WERI-Rb-1 (cell line): ENCODE data around the gene TRIP13.
"Not testable (repeated sequence)": the region's sequence is repeated elsewhere in the genome, so short reads cannot be mapped to it uniquely, and the experiment has no call there.

ENCODE experiments used
- DNase-seq: peaks from one replicate; pipeline ENCODE4 v3.0.0-alpha.2; 2020
- H3K27ac ChIP-seq: fragments of 250-450 bp; sonication (Bioruptor Pico); 2 replicates; pipeline ENCODE4 v1.5.1; 2020; ENCODE audit warnings: mild to moderate bottlenecking, moderate library complexity
- H3K27me3 ChIP-seq: fragments of 250-450 bp; sonication (Bioruptor Pico); 2 replicates; pipeline ENCODE4 v1.5.1; 2021; ENCODE audit warnings: mild to moderate bottlenecking, low read depth, moderate library complexity; ENCODE audit not compliant: insufficient read depth, severe bottlenecking
- H3K36me3 ChIP-seq: fragments of 250-450 bp; sonication (Bioruptor Pico); 2 replicates; pipeline ENCODE4 v1.5.1; 2020; ENCODE audit warnings: mild to moderate bottlenecking, moderate library complexity
- H3K4me3 ChIP-seq: 2 replicates; pipeline ENCODE4 v1.5.1; 2011; ENCODE audit warnings: low read depth, mild to moderate bottlenecking, control low read depth, low read length
- H3K9me3 ChIP-seq: fragments of 250-450 bp; sonication (Bioruptor Pico); 2 replicates; pipeline ENCODE4 v1.5.1; 2021; ENCODE audit warnings: mild to moderate bottlenecking, moderate library complexity; ENCODE audit not compliant: severe bottlenecking
- TF ChIP-seq, protein P1 (sequence below): IDR thresholded peaks from 2 replicates; pipeline ENCODE4 v1.5.1; 2011; ENCODE audit warnings: low read depth, mild to moderate bottlenecking, control low read depth, inconsistent platforms, low read length

TRIP13 gene

DNA sequence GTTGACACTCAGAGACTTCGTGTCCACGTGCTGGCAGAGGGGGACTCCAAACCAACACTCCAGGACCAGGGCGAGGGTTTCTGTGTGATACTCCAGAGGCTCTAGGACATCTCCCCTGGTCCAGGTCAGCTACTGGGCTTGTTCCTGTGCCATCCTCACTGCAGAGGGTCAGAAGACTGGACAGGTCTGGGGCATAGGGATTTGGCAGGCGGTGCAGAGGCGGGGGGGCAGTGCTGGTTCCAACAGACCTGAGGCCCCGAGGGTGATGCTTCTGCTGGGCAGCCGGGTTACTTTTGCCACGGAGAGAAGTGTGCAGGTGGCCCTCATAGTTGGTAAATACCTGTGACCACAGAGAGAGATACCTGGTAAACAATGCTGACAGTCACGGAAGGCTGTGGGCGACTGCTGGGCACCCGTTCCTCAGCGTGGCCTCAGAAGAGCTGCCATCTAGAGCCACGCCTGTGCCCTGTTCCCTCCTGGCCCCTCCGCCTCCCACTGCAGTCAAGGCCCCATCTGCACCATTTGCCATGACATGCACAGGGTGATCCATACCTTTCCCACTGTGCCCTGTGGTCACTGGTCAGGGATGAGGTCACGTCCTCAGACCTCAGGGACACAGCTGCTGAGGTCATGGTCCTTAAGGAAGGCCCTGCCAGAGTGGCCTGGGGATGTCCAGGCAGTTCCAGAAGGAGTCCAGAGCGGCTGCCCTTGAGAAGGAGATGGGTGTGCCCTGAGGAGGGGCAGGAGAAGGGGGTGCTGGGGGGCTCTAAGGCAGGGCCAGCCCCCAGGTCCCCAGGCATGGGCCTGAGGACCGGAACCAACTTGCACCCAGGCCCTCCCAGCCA is 30.0 kb downstream of the TRIP13 start:
- no peaks in the 10 kb centered on the region for H3K27me3 ChIP-seq
- H3K4me3 ChIP-seq: no peak overlapping the region
- H3K36me3 ChIP-seq: no peaks in the 10 kb centered on the region; the same call in none of the 2 replicates
- no peaks in the 10 kb centered on the region for H3K9me3 ChIP-seq
- no peak overlapping the region for H3K27ac ChIP-seq
- no peak for DNase-seq
- TF ChIP-seq, protein P1, sequence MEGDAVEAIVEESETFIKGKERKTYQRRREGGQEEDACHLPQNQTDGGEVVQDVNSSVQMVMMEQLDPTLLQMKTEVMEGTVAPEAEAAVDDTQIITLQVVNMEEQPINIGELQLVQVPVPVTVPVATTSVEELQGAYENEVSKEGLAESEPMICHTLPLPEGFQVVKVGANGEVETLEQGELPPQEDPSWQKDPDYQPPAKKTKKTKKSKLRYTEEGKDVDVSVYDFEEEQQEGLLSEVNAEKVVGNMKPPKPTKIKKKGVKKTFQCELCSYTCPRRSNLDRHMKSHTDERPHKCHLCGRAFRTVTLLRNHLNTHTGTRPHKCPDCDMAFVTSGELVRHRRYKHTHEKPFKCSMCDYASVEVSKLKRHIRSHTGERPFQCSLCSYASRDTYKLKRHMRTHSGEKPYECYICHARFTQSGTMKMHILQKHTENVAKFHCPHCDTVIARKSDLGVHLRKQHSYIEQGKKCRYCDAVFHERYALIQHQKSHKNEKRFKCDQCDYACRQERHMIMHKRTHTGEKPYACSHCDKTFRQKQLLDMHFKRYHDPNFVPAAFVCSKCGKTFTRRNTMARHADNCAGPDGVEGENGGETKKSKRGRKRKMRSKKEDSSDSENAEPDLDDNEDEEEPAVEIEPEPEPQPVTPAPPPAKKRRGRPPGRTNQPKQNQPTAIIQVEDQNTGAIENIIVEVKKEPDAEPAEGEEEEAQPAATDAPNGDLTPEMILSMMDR: no peak

DNA sequence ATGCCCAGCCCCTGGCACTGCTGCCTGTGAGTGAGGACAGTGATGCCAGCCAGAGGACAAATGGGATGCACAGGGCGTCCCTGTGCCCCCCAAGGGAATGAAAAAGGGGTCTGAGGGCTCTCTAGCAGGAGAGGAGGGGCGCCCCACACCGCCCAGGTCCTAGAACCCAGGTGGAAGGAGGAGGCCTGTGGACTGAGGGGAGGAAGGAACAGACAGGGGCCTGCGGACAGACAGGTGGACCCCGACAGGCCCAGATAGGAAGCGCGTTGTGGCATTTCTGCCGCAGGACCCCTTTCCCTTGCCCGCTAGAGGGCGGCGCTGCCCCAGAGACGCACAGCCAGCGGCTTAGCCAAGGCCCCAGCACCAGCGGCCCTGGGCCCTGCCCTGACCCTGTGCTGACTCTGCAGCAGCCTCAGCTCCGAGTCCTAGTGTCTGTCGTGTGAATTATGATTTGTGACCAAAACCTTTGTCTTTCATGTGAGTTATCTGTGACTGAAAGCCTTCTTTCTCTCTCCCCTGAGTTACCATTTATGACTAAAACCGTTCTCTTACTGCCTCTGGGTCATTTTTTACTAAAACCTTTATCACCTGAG is 30.7 kb downstream of the TRIP13 start:
- Histone ChIP-seq H3K9me3 (no peaks in the 10 kb centered on the region), H3K4me3 (no peak overlapping the region), H3K27me3 (no peaks in the 10 kb centered on the region), H3K27ac (no peak overlapping the region), H3K36me3 (no peaks in the 10 kb centered on the region; the same call in 1 of the 2 replicates)
- TF ChIP-seq, protein P1: peak; percentile 100
- peak; percentile 91 for DNase-seq

DNA sequence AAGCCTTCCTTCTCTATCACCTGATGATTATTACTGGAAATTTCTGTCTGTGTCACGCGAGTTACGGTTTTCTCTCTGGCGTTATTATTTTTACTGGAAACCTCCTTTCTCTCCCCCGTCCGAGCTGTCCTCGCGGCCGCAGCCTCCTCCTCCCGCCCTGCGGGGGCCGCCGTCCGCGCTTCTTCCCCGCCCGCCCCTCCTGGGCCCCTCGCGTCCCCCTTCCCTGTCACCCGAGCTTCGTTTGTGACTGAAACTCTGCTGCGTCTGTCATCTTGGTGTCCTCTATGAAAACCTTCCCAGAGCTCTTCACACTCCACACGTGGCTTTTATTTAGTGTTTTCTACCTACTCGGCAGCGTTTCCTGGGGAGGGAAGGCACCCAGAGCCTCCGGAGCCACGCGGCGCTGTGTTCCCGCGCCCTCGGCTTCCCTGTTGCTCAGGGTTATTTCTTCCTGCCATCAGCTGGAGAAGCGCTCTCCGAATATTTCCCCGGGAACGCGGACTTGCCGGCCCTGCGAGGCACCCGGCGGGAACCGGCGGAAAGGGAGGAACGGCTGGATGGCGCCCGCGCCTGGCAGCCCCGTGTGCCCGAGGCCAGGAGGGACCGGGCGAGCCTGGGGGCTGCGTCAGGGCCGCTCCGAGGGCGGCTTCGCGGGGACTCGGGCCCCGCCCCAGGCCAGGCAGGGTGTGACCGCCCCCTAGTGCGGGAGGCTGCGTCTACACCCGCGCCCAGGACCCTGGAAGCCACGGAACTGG is 33.9 kb downstream of the TRIP13 start:
- Histone ChIP-seq H3K36me3 (no peaks in the 10 kb centered on the region), H3K27me3 (no peaks in the 10 kb centered on the region), H3K27ac (no peak overlapping the region), H3K4me3 (no peak overlapping the region), H3K9me3 (no peaks in the 10 kb centered on the region)
- TF ChIP-seq, protein P1: peak; percentile 33
- DNase-seq: no peak

DNA sequence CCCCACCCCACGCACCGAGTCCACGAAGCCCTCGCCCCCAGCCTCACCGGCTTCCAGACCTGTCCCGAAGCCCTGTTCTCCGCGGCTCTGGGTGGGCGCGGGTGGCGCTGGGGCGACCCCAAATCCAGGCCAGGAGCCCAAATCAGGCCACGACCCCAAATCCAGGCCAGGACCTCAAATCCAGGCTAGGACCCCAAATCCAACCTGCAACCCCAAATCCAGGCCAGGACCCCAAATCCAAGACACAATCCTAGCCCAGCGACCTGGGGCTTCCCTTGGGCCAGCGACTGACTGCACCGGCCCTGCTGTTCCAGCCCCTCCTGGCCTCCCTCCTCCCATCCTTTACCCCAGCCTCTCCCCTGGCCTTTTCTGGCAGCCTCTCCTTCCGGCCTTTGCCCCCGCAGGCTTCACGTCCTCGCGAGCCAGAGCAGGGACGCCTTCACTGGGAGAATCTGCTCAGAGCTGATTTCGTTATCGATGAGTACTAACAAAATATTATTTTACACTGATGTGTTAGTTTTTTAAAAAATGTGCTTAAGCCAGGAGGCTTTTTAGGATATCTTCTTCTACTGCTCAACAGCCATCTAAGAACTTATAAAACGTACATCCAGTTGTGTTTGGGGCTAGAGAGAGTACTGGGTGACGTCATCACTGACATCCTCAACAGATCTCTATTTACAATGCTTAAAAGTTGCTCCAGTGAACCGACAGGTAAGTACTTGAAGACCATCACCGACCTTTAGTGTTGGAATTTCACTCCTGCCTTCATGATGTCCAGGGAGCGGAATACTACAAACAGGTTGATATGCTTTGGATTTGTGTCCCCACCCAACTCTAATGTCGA is 34.7 kb downstream of the TRIP13 start:
- DNase-seq: no peak
- Histone ChIP-seq H3K27ac (no peak overlapping the region), H3K4me3 (no peak overlapping the region), H3K36me3 (no peaks in the 10 kb centered on the region), H3K9me3 (no peaks in the 10 kb centered on the region), H3K27me3 (no peaks in the 10 kb centered on the region)
- TF ChIP-seq, protein P1: no peak

DNA sequence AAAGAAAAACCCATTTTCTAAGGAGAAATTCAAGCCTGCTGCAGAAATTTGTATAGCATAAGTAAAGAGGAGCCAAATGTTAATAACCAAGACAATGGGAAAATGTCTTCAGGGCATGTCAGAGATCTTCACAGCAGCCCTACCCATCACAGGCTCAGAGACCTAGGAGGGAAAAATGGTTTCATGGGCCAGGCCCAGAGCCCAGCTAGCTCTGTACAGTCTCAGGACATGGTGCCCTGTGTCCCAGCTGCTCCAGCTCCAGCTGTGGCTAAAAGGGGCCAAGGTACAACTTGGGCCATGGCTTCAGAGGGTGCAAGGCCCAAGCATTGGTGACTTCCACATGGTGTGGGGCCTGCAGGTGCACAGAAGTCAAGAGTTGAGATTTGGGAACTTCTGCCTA is 36.5 kb downstream of the TRIP13 start:
- not testable (repeated sequence) for H3K27me3 ChIP-seq

More for the DNA sequence above, 36.5 kb downstream of the TRIP13 start:
- H3K36me3 ChIP-seq, H3K27ac ChIP-seq, H3K4me3 ChIP-seq, DNase-seq, H3K9me3 ChIP-seq: not testable (repeated sequence)
